Muscle layer of duodenum (tissue), 2 donors: ENCODE results near the gene UTS2R.

Experiments
- H3K27ac ChIP-seq: one replicate; pipeline ENCODE4 v1.7.0; 2013; ENCODE audit warnings: mild to moderate bottlenecking, low read length
- H3K27me3 ChIP-seq: one replicate; pipeline ENCODE4 v1.7.0; 2013; ENCODE audit warnings: low read depth, mild to moderate bottlenecking, control low read depth, low read length
- H3K36me3 ChIP-seq, 2 donors: one replicate each; pipeline ENCODE4 v1.7.0; 2013; ENCODE audit warnings: low read length in 2 of 2, control low read depth in 1 of 2, mild to moderate bottlenecking in 1 of 2; ENCODE audit not compliant: insufficient read depth in 2 of 2, control insufficient read depth in 1 of 2
- H3K4me1 ChIP-seq, 2 donors: one replicate each; pipeline ENCODE4 v1.7.0; 2013; ENCODE audit warnings: low read length in 2 of 2, mild to moderate bottlenecking in 2 of 2, control low read depth in 1 of 2, moderate library complexity in 1 of 2; ENCODE audit not compliant: insufficient read depth in 2 of 2, control insufficient read depth in 1 of 2
- H3K4me3 ChIP-seq, 2 donors: one replicate each; pipeline ENCODE4 v1.7.0; 2013; ENCODE audit warnings: low read length in 2 of 2, low read depth in 1 of 2, mild to moderate bottlenecking in 1 of 2
- H3K9me3 ChIP-seq, 2 donors: one replicate each; pipeline ENCODE4 v1.7.0; 2013; ENCODE audit warnings: low read length in 2 of 2, control low read depth in 1 of 2, mild to moderate bottlenecking in 1 of 2; ENCODE audit not compliant: control insufficient read depth in 1 of 2
- donor health status: healthy.

Gene UTS2R

GRCh38 chr17:82390015-82390859 is 18.7 kb downstream of the UTS2R start:
- Histone ChIP-seq H3K27ac (no peak overlapping the region), H3K4me1 (peaks cover 0 to 19% of the 10 kb centered on the region in 2 donors), H3K4me3 (no peak overlapping the region), H3K36me3 (peaks cover 0 to 26% of the 10 kb centered on the region in 2 donors), H3K9me3 (no peaks in the 10 kb centered on the region), H3K27me3 (peaks cover 6% of the 10 kb centered on the region)

- no peak overlapping the region for H3K4me3 ChIP-seq
- peaks cover 0 to 14% of the 10 kb centered on the region in 2 donors for H3K4me1 ChIP-seq
- H3K36me3 ChIP-seq: peaks cover 0 to 26% of the 10 kb centered on the region in 2 donors
- no peak overlapping the region for H3K27ac ChIP-seq
- H3K9me3 ChIP-seq: no peaks in the 10 kb centered on the region
- H3K27me3 ChIP-seq: peaks cover 6% of the 10 kb centered on the region
Observed at GRCh38 chr17:82390860-82391435, 19.4 kb downstream of the UTS2R start.

- no peak overlapping the region for H3K4me3 ChIP-seq
- peaks cover 0 to 10% of the 10 kb centered on the region in 2 donors for H3K4me1 ChIP-seq
- peaks cover 6% of the 10 kb centered on the region for H3K27me3 ChIP-seq
- H3K9me3 ChIP-seq: no peaks in the 10 kb centered on the region
- H3K27ac ChIP-seq: no peak overlapping the region
- peaks cover 0 to 26% of the 10 kb centered on the region in 2 donors for H3K36me3 ChIP-seq
Observed at GRCh38 chr17:82391496-82392066, 20.0 kb downstream of the UTS2R start.

GRCh38 chr17:82392209-82392920 is 20.8 kb downstream of the UTS2R start:
- Histone ChIP-seq H3K4me1 (peaks cover 0 to 3% of the 10 kb centered on the region in 2 donors), H3K36me3 (peaks cover 0 to 26% of the 10 kb centered on the region in 2 donors), H3K4me3 (no peak overlapping the region), H3K27ac (no peak overlapping the region), H3K27me3 (peaks cover 4% of the 10 kb centered on the region), H3K9me3 (no peaks in the 10 kb centered on the region)

- Histone ChIP-seq H3K9me3 (no peaks in the 10 kb centered on the region), H3K27ac (no peak overlapping the region), H3K36me3 (peaks cover 0 to 31% of the 10 kb centered on the region in 2 donors), H3K27me3 (no peaks in the 10 kb centered on the region), H3K4me3 (no peak overlapping the region), H3K4me1 (no peaks in the 10 kb centered on the region)
Observed at GRCh38 chr17:82392941-82393340, 21.4 kb downstream of the UTS2R start.

GRCh38 chr17:82394278-82394677 is 22.7 kb downstream of the UTS2R start:
- Histone ChIP-seq H3K4me3 (no peak overlapping the region), H3K4me1 (no peaks in the 10 kb centered on the region), H3K27ac (no peak overlapping the region), H3K36me3 (peaks cover 0 to 32% of the 10 kb centered on the region in 2 donors), H3K9me3 (no peaks in the 10 kb centered on the region), H3K27me3 (no peaks in the 10 kb centered on the region)

GRCh38 chr17:82396601-82397435 is 25.3 kb downstream of the UTS2R start:
- peaks cover 0 to 36% of the 10 kb centered on the region in 2 donors for H3K36me3 ChIP-seq
- no peaks in the 10 kb centered on the region for H3K9me3 ChIP-seq
- H3K27me3 ChIP-seq: no peaks in the 10 kb centered on the region
- peaks cover 0 to 7% of the 10 kb centered on the region in 2 donors for H3K4me1 ChIP-seq
- H3K4me3 ChIP-seq: no peak overlapping the region
- H3K27ac ChIP-seq: no peak overlapping the region

- Histone ChIP-seq H3K27me3 (no peaks in the 10 kb centered on the region), H3K4me1 (peaks cover 0 to 7% of the 10 kb centered on the region in 2 donors), H3K27ac (no peak overlapping the region), H3K36me3 (peaks cover 0 to 32% of the 10 kb centered on the region in 2 donors), H3K4me3 (no peak overlapping the region), H3K9me3 (no peaks in the 10 kb centered on the region)
Observed at GRCh38 chr17:82397449-82398335, 26.1 kb downstream of the UTS2R start.

- no peaks in the 10 kb centered on the region for H3K9me3 ChIP-seq
- H3K27ac ChIP-seq: no peak overlapping the region
- H3K4me1 ChIP-seq: peaks cover 0 to 7% of the 10 kb centered on the region in 2 donors
- H3K27me3 ChIP-seq: no peaks in the 10 kb centered on the region
- peaks cover 0 to 34% of the 10 kb centered on the region in 2 donors for H3K36me3 ChIP-seq
- no peak overlapping the region for H3K4me3 ChIP-seq
Observed at GRCh38 chr17:82399041-82399441, 27.5 kb downstream of the UTS2R start.

GRCh38 chr17:82399601-82400101 is 28.1 kb downstream of the UTS2R start:
- Histone ChIP-seq H3K9me3 (no peaks in the 10 kb centered on the region), H3K36me3 (peaks cover 0 to 34% of the 10 kb centered on the region in 2 donors), H3K27ac (no peak overlapping the region), H3K27me3 (no peaks in the 10 kb centered on the region), H3K4me3 (no peak overlapping the region), H3K4me1 (peaks cover 0 to 7% of the 10 kb centered on the region in 2 donors)
